GM19372 (cell line): ENCODE results near the gene ANKRD39.

Experiments used
- ATAC-seq: cut with Tn5 transposase; IDR thresholded peaks from one replicate; pipeline ENCODE4 v1.9.1; 2021; ENCODE audit warnings: mild to moderate bottlenecking, low read depth, moderate library complexity; ENCODE audit not compliant: unreplicated experiment

The ANKRD39 gene

DNA sequence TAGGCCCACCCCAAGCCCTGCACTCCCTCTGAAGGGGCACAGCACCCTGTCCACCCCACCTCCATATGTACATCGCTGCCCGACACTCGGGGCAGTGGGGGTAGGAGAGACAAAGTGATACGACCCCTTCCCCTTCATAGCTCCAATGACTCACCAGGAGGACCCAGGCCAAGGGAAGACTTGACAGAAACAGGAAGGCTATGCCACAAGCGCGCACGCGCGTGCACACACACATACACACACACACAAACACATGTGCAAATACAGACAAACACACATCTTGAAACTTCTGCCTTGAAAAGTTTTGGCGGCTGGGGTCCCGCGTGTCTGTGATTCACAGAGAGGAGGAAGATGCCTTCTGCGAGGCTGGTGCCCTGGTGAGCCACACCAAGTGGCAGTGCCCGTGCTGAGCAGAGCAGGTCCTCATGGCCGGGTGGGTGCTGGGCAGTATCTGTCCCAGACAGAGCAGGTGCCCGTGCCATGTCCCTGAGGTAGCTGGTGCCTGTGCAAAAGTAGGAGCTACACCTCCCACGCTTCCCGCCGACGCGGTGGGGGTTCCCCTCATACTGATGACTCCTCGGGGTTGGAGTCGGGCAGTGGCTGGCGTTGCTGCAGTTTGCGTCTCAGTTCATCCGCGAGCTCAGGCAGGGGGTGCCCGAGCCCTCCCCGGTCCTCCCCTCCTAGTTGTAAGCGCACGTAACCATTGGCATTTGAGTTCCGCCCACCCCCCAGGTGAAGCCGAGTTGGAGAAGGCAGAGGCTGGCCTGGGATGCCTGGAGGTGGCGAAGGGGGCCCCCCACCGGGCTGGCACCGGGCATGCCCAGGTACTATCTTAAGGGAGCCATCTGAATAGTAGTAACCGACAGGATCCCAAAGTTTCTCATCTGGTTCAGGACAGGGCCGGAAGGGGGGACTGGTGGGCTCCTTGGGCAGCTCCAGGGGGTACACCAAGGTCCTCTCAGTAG lies 2.5 kb upstream of the ANKRD39 start:
- ATAC-seq: no peak

DNA sequence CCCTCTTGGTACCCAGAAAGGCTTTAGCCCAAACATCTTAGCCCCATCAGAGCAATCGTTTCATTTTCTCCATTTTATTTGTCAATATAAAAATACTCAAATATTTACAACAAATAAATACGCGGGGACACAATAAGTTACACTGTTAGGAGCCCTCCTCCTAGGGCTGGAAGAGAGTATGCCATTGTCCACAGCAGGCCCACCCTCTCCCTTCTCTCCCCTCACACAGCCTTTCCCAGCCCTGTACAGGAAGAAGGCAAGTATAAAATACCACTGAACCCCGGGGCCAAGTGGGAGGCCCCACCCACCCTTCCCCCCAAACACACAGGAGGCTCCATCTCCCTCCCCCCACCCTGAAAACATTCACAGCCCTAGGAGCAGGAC lies 1.9 kb upstream of the ANKRD39 start:
- ATAC-seq: no peak

DNA sequence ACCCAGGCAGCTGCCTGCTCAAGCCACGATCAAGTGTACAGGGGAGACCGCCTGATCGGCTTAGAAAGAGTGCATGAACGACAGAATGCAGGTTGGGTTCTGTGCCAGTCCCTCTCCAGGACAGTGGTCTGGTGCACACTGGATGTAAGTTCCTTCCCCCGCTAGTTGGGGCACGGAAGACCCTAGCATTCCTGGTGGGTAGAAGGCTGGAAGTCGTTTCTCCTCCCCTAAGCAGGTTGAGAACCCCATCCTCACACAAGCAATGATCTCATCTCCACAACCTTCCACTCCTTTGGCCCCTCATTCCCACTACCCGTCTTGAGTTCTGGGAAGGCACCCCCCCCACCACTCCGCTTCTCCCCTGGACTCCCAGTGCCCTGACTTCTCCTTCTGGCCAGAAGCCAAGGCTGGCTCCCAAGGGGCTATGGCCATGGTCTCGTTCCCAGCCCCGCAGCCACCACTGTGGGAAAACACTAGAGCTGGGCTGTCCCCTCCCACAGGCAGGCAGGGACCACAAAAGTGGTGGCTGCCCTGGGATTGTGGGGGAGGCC lies 1.4 kb upstream of the ANKRD39 start:
- no peak for ATAC-seq

DNA sequence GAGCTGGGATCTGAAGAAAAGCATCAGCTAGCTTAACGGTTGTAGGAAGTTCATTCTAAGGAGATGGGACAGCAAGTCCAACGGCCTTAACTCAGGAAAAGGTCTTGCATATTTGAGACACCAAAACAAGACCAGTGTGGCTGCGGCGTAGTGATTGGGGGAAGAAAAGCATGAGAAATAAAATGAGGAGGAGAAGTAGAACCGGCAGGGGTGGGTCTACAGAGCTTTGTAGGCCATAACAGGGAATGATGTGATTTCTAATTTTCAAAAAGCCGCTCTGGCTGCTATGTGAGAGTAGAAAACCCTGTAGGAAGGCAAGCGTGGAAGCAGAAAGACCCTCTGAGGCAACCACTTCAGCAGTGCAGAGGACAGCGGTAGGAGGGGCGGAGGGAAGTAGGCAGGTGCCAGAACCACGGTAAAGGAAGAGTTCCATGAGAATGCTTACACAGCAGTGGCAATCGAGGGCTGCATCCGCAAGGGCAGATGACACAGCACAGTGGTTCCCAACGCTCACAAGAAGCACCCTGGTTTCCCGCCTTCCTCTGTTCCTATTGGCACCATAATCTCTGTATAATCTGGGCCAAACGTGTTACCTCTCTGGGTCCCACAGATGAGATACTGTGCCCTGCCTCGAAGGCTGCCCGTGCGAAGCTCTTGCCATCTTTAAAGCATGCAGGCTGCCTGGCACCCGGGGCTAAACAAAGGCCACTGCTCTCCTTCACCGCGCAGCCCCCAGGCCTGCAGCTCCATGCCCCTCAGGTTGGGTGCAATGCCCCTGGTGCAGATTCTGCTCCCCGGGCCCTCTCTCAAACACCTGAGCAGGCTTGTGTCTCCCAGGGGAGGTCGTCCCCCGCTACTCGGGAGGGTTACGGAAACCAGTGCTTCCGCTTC lies 795 bp downstream of the ANKRD39 start:
- peak; percentile 0 for ATAC-seq

DNA sequence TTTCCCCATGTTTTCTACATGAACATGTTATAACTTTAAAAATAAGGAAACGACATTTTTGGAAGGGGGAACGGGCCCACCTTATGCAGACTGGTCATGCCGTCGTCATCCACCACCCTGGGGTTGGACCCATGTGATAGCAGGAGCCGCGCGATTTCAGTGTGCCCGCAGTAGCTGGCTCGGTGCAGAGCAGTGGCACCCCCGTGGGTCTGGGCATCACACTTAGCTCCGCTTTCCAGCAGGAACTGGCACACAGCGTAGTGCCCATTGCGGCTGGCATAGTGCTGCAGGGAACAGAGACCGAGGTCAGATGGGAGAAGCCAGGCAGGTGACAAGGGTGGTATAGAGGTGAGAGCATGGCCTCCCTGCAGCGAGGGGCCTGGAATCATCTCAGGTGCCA lies 4.5 kb downstream of the ANKRD39 start:
- ATAC-seq: no peak

DNA sequence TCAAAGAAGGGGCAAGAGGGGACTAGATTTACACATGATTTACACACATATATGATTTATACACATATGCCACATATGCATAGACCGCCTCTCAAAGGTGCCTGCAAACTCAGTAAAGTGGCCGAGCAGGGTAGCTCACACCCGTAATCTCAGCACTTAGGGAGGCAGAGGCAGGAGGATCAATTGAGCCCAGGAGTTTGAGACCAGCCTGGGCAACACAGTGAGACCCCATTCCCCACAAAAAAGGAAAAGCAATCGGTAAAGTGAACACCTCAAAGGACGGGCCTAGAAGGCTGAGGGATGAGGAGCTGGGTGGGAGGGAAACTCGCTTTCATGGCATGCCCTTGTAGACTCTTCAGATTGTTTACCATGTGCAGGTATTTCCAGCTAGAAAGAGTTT lies 5.1 kb downstream of the ANKRD39 start:
- no peak for ATAC-seq

DNA sequence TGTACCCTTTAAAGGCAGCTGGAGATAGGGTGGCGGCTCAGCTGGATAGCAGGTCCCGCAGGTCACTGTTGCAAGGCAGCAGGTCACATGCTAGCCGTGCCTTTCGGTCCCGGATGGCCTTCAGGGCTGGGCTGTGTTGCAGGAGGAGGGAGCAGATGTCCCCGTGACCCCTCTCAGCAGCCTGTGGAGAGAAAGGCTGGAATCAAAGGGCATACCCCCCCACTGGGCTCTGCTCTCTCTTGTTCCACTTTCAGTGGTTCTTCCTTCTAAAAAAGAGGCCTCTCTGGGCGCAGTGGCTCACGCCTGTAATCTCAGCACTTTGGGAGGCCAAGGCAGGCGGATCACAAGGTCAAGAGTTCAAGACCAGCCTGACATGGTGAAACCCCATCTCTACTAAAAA lies 9.6 kb downstream of the ANKRD39 start:
- no peak for ATAC-seq

DNA sequence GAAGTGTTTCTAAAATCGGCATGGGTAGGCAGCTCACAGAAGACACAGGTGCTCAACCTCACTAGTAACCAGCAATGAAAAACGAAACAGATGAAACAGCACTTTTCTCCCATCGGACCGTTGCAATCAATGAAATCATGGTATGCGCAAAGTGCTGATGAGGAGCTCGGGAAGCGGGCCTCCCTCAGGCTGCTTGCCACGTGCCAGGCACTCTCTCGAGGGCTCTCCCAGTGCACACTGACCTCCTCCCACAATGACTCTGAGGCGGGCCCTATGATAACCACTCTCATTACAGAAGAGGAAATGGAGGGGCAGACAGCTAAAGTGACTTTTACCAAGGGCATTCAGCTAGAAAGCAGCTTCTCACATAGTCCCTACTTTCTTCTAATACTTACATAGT lies 10.2 kb downstream of the ANKRD39 start:
- no peak for ATAC-seq

DNA sequence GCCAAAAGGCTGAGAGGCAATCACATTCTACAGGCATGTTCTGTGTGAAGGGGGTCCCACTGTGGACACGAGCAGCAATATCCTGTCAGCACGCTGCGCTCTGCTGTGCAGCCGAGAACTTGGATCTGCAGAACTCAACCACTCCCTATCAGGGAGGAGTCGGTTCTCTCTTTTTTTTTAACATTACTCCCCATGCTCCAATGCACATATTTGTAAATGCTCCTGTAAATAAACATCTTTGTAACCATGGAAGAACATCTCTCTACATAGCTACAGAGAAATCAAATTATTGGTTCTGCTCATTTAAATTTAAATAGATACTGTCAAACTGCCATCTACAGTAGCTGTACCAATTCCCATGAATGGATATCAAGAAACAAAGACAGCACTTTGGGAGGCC lies 11.0 kb downstream of the ANKRD39 start:
- no peak for ATAC-seq

DNA sequence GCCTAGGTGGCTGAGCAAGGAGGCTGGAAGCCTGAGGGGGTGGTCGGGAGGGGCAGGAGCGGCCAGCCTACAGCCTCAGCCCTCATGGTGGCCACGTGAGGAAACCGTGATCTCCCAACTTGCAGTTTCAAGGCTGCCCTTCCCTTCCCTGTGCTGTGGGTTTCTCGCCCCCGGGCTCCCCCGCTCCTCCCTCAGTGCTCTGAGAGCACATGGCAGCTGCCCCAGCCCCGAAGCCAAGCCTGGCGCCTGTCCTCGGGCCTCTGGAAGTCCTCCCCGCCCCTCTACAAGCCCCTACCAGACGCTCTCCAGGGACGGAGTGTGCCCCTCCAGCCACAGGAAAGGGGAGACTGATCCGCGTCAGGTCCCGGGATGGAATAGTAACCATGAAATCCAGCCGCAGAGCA lies 13.4 kb downstream of the ANKRD39 start:
- ATAC-seq: no peak

DNA sequence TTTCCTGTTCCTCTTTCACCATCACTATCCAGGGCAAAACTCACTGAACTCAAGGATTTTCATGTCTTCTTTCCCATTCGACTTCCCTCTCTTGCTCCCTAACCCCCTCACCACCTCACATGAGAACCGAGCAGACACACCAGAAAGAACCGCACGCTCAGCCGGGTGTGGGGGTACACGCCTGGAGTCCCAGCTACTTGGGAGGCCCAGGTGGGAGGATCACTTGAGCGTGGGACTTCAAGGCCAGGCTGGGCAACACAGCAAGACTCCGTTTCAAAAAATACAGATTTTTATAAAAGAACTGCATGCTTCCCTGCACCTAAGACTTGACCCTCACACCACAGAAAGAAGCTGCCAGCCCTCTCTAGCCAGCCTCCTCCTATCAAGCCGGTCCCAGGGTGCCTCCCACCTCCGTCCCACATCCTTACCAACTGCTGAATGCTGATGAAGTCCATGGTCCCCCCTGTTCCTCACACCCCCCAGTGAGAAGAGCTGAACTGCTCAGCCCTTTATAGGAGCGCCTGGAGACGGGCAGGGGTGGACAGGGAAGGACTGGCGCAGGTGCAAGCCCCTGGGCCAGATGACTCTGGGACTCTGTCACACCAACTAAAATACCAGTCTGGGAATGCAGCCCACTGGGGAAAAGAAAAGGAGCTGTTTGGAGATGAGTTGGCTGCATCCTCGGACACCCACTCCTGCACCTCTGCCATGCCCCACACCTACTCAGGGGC lies 14.1 kb downstream of the ANKRD39 start, which contains the start of gene ANKRD23:
ANKRD23 (minus strand) TSS at position 484 of the 731 bp plus-strand sequence; CDS start at position 455, 29 bp downstream.
- no peak for ATAC-seq

DNA sequence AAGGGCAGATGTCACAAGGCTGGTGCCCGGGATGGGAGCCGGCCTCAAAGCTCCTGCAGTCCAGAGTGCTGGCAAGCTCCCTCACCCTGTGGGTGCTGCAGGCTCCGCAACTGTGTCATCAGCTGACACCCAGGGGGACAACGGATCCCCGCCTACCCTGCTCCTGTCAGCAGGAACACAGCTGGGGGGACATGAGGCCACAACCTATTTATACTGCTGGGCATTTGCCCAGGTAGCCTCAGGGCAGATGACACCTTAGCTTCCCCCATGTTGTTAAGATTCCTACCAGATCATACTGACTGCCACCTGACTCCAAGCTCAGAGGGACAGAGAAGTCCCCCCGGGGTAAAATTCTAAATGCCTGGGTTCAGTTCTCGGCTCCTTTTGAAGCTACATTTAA lies 15.2 kb downstream of the ANKRD39 start:
- ATAC-seq: no peak

DNA sequence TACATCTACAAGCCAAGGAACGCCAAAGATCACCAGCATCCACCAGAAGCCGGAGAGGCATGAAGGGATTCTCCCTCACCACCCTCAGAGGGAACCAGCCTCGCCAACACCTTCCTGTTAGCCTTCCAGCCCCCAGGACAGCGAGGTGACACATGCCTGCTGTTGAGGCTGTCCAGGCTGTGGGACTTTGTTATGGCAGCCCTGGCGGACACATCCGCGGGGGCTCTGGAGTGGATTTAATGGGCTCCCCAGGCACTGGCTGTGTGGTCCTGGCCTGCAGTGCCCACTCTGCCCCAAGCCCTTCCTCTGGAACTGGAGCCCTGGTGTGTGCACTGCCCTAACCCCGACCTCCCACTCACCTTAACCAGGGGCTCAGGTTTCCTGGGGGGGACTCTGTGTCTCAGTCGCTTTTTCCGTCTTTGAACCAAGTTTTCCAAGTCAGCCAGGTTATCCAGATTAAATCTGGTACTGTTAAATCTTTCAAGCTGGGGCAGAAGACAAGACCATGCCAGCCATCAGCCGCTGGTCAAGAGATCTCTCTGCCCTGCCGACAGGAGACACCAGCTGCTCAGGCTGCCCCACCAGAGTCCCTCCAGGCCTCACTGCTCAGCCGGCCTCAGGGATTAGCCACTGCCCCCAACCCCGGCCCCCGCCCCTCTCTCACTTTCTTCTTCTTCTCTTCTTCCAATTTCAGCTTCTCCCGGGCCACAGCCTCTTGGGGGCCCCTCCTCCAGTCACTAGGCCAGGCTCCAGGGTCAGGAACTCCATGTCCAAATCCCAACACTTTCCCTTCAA lies 15.9 kb downstream of the ANKRD39 start:
- no peak for ATAC-seq

DNA sequence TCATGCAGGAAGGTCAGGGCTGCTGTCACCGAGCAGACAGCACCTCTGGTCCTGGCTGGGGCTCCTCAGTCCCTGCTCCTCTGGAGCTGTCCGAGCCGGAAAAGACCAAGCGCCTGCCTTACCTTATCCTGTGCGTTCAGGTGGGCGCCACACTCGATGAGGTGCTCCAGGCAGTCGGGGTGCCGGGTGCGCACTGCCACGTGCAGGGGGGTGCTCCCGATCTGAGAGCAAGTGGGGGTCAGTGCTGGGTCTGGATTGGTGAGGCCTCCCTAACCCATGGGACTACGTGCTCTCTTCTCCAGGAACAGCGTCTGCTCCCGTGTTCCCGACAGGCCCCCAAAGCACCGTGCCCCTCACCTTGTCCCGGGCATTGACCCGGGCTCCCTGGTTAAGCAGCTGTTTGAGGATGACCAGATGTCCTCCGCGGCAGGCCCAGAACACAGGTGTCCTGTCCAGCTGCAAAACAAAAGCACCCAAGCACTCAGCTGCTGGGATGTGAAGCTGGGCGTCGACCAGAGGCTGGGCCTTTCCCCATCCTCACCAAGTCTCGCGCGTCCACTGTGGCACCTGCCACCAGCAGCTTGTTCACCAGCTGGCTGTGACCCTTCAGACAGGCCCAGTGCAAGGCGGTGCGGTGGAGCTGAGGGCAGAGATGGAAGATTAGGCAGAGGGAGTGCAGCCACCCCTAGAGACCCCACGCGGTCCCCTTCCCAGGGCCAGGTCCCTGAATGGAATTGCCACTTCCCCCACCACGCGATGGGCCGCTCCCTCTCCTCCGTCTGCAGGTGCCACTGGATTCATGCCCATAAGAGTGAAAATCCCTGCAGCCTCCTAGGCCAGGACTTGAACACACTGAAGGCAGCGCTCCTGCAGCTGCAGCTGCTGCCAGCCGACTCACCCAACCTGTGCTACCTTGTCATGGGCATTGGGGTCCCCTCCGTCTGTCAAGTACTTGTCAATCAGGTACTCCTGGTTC lies 17.7 kb downstream of the ANKRD39 start:
- no peak for ATAC-seq

DNA sequence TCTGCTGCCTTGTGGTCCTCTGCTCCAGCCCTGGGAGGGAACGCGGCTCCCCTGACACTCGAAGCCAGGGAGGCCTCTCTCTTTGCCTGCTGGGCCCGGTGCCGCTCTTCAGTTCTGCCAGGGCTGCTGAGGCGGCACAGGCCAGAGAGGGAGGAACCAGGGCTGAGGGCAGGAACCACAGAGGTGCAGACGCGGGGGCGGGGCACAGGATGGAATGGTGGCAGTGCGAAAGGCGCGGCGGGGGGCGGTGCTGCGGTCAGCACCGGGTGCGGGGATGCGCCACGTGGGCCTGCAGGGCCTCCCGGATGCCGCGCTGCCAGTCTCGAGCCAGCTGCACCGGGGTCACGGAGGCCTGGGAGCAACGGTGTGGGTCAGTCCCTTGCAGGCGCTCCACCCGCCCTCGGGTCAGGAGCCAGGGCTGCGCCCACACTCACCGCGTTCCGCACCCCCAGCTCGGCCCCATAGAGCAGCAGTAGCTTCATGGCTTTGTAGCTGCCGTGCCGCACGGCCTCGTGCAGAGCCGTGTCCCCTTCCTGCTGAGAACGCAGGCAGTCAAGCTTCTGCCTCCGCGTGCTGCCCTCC lies 18.4 kb downstream of the ANKRD39 start:
- ATAC-seq: no peak

DNA sequence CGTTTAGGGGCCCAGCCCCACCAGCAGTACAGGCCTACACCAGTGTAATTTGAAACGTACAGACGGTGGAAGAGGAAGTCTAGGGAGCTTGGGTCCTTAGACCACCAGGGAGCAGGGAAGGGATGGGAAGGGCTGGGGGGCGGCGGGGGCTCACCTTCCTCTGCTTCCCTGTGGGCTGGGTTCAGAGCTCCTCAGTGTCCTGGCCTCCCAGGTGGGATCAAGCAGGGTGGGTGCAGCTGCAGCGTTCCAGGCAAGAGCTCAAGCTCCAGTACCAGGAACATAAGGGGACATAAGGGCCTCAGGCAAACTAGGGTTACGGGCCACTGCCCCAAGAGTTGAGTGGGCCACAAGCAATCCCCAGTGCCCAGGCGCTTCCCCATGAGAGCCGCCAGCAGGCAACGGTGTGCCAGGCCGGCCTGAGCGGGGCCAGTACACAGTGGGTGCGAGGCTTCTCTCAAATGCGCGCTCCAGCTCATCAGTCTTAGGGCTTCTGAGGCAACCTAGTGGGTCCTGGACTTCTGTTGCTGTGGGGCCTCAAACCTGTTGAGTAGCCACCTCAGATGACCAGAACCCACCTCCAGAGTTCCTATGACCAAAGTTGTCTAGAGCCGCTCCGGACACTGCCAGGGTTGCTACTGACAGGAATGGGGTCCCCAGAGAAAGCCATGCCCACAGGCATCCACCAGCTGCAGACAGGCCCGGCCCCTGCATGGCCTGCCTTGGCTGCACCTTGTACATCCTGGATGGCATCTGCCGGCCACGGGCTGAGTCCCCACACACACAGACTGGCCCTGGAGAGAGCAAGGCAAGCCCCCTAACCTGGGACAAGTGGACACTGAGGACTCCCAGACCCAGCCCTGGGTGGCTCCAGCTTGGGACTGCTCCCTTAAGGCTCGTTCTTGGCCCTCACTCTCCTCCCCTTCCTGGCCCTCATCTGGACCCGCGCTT lies 19.2 kb downstream of the ANKRD39 start:
- ATAC-seq: no peak

DNA sequence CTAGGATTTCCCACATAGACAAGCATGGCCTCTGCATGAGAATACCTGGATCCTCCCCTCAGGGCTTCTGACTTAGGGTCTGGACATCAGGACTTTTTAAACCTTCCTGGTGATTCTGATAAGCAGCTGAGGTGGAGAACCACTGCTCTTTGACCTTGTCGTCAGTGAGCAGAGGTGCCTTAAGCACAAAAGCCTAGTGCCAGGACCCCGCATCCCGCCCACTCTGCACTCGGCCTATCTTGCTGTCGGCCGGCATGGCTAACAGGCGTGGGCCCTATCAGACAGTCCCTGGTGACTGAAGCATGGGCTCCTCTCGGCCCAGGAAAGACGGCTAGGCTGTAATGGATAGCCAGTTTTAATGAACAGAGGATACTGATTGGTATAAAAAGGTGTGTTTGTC lies 20.2 kb downstream of the ANKRD39 start:
- ATAC-seq: no peak
